Caco-2 (cell line): ENCODE measurements around the gene IRS2. TPM values are rescaled to one million over a fixed set of nuclear protein-coding genes. Genes with fewer than 3 reads are reported as not detected.

Experiments used
- BruUV-seq: library from RNA; stranded (reverse); fragments of 400-500 nt; replicated peaks from 2 replicates; lab custom pipeline; 2021; lab: Mats Ljungman, UMichigan
- CTCF ChIA-PET: fragments of 300-600 bp; sonication (Branson Sonifier 250); formaldehyde crosslinking; loops from one replicate; lab custom pipeline; 2022; ENCODE audit warnings: antibody characterized with exemption; lab: Charles Lee
- POLR2A ChIA-PET: fragments of 300-600 bp; sonication (Branson Sonifier 250); formaldehyde crosslinking; loops from one replicate; lab custom pipeline; 2022; ENCODE audit warnings: antibody characterized with exemption; lab: Charles Lee
- DNase-seq, 2 experiments: peaks; one replicate each; pipeline versions ENCODE4 v3.0.0 to v3.0.0-alpha.2; 2020 to 2022
- H3K27me3 ChIP-seq: replicated peaks from 2 replicates; pipeline ENCODE4 v1.6.0; 2011; ENCODE audit warnings: low read length; ENCODE audit not compliant: control insufficient read depth, insufficient read depth
- H3K36me3 ChIP-seq: 2 replicates; pipeline ENCODE4 v1.5.1; 2011; ENCODE audit warnings: low read length; ENCODE audit not compliant: control insufficient read depth, insufficient read depth
- H3K4me1 ChIP-seq: fragments of 250-450 bp; sonication (Bioruptor Pico); 2 replicates; pipeline ENCODE4 v1.5.1; 2020; ENCODE audit warnings: mild to moderate bottlenecking
- H3K4me3 ChIP-seq: 2 replicates; pipeline ENCODE4 v1.5.1; 2011; ENCODE audit warnings: low read depth, mild to moderate bottlenecking, control low read depth, low read length
- H3K9me3 ChIP-seq: fragments of 250-450 bp; sonication (Bioruptor Pico); 2 replicates; pipeline ENCODE4 v1.5.1; 2020; ENCODE audit warnings: mild to moderate bottlenecking, moderate library complexity
- H3K27ac Mint-ChIP-seq: one replicate; pipeline ENCODE4 v1.8.0; 2022; ENCODE audit warnings: mixed read lengths; ENCODE audit not compliant: unreplicated experiment
- H3K27me3 Mint-ChIP-seq: one replicate; pipeline ENCODE4 v1.8.0; 2022; ENCODE audit warnings: mixed read lengths; ENCODE audit not compliant: insufficient read depth, unreplicated experiment
- H3K36me3 Mint-ChIP-seq: one replicate; pipeline ENCODE4 v1.8.0; 2022; ENCODE audit warnings: mild to moderate bottlenecking, mixed read lengths; ENCODE audit not compliant: insufficient read depth, unreplicated experiment
- H3K4me1 Mint-ChIP-seq: one replicate; pipeline ENCODE4 v1.8.0; 2022; ENCODE audit warnings: low read depth, mixed read lengths; ENCODE audit not compliant: unreplicated experiment
- H3K4me3 Mint-ChIP-seq: one replicate; pipeline ENCODE4 v1.8.0; 2022; ENCODE audit warnings: mild to moderate bottlenecking, moderate library complexity, mixed read lengths; ENCODE audit not compliant: unreplicated experiment
- H3K9me3 Mint-ChIP-seq: one replicate; pipeline ENCODE4 v1.8.0; 2022; ENCODE audit warnings: mixed read lengths; ENCODE audit not compliant: unreplicated experiment
- intact Hi-C: fragments of 100-400 bp; cut with micrococcal nuclease; formaldehyde crosslinking; loops from one replicate; pipeline ENCODE4 v1.10.0; 2022; ENCODE audit not compliant: unreplicated experiment
- total RNA-seq: library from RNA; stranded (reverse); gene quantifications from 2 replicates; pipeline ENCODE4 v1.2.3, GENCODE V29; 2022
- TF ChIP-seq, protein P1 (sequence below), 2 experiments: fragments of 200-600 bp in 1 of 2; IDR thresholded peaks; 1 replicate in 1 of 2; 2 replicates in 1 of 2; pipeline versions ENCODE4 v1.5.1 to v1.8.0; 2011 to 2022; ENCODE audit warnings: antibody characterized with exemption in 1 of 2, control low read depth in 1 of 2, inconsistent platforms in 1 of 2, low read depth in 1 of 2, low read length in 1 of 2, mild to moderate bottlenecking in 1 of 2, moderate library complexity in 1 of 2; ENCODE audit not compliant: insufficient read depth in 1 of 2, severe bottlenecking in 1 of 2, unreplicated experiment in 1 of 2

The IRS2 gene
- total RNA-seq, 1 experiment from 2014 or later = 5.5 TPM

DNA sequence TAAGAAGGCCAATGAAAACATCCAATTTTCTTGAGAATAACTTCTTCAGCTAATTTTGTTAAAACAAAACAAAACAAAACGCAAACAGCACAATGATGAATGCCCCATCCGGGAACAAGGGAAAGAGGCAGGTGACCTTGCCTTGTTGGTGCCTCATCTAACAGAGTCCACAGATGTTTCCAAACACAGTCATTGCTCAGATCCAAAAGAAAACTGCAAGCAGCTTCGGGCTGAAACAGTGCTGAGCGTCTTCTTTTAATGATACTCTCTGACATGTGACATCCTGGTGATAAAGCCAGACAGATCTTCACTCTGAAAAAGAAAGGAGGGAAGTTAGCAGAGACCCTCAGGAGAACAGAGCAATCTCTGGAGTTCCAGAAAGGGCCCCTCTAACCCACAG lies 30.4 kb downstream of the IRS2 start:
- Mint-ChIP-seq H3K36me3 (no peaks in the 10 kb centered on the region), H3K4me3 (no peak overlapping the region), H3K9me3 (no peaks in the 10 kb centered on the region), H3K27me3 (no peaks in the 10 kb centered on the region), H3K4me1 (no peaks in the 10 kb centered on the region), H3K27ac (no peak overlapping the region)
- BruUV-seq = no TSS peak
- Histone ChIP-seq H3K27me3 (no peaks in the 10 kb centered on the region), H3K4me1 (no peaks in the 10 kb centered on the region), H3K9me3 (no peaks in the 10 kb centered on the region), H3K4me3 (no peak overlapping the region), H3K36me3 (no peaks in the 10 kb centered on the region)
- ChIA-PET POLR2A (no interaction called here), CTCF (no interaction called here)
- TF ChIP-seq, protein P1, sequence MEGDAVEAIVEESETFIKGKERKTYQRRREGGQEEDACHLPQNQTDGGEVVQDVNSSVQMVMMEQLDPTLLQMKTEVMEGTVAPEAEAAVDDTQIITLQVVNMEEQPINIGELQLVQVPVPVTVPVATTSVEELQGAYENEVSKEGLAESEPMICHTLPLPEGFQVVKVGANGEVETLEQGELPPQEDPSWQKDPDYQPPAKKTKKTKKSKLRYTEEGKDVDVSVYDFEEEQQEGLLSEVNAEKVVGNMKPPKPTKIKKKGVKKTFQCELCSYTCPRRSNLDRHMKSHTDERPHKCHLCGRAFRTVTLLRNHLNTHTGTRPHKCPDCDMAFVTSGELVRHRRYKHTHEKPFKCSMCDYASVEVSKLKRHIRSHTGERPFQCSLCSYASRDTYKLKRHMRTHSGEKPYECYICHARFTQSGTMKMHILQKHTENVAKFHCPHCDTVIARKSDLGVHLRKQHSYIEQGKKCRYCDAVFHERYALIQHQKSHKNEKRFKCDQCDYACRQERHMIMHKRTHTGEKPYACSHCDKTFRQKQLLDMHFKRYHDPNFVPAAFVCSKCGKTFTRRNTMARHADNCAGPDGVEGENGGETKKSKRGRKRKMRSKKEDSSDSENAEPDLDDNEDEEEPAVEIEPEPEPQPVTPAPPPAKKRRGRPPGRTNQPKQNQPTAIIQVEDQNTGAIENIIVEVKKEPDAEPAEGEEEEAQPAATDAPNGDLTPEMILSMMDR (IDR thresholded peaks at IDR 0.05; ENCODE audit: insufficient read depth in 1 of 2, low read depth in 1 of 2, low read length in 1 of 2, severe bottlenecking in 1 of 2, unreplicated experiment in 1 of 2) = no peak
- DNase-seq = no peak
- intact Hi-C loops = no loop called here

DNA sequence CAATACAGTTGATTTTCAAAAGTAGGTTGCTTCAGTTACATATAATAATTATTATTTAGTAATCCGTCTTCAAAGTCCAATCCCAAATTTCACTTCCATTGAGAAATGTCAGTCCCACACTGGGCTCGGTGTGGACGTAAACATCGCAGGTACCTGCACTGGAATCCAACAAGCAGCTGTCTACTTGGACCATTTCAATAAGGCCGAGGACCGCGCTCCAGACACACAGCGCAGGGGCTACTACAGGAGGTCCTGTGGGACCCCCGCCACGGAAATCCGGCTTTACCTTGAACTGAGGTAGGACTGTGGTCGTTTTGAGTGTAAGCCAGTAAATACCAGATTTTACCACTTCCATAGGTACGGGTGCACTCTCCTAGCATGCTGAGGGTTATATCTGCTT lies 30.8 kb downstream of the IRS2 start:
- CTCF ChIA-PET = no interaction called here
- POLR2A ChIA-PET = no interaction called here
- no peaks in the 10 kb centered on the region for H3K36me3 ChIP-seq

DNA sequence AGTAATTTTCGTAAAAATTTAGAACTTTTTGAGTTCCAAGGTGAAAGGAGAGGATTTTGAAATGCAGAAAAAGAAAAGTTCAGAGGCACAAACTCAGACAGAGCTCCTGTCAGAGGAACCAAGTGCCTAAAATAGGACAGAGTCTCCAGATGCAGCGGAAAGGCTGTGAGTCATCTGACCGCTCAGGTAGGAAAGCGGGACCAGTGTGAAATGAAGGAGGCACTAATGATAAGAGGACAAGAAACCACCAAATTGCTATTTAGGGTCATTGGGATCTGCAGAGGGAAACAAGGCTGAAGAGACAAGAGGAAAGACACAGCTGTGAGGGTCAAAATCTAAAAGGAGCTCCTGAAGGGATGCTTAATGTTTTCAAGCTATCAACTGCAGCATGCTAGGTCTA lies 34.9 kb downstream of the IRS2 start:
- peaks cover 2% of the 10 kb centered on the region for H3K27me3 Mint-ChIP-seq
- no peak overlapping the region for H3K4me3 ChIP-seq
- H3K4me1 Mint-ChIP-seq = no peaks in the 10 kb centered on the region
- TF ChIP-seq, protein P1 (IDR thresholded peaks at IDR 0.05; ENCODE audit: insufficient read depth in 1 of 2, low read depth in 1 of 2, low read length in 1 of 2, severe bottlenecking in 1 of 2, unreplicated experiment in 1 of 2) = no peak
- H3K36me3 Mint-ChIP-seq = no peaks in the 10 kb centered on the region
- ChIA-PET CTCF (no interaction called here), POLR2A (no interaction called here)
- BruUV-seq = no TSS peak
- H3K27me3 ChIP-seq = no peaks in the 10 kb centered on the region
- no peaks in the 10 kb centered on the region for H3K36me3 ChIP-seq
- intact Hi-C loops = no loop called here
- H3K4me1 ChIP-seq = no peaks in the 10 kb centered on the region
- no peaks in the 10 kb centered on the region for H3K9me3 ChIP-seq
- no peak for DNase-seq
- H3K27ac Mint-ChIP-seq = no peak overlapping the region
- H3K9me3 Mint-ChIP-seq = no peaks in the 10 kb centered on the region
- no peak overlapping the region for H3K4me3 Mint-ChIP-seq

More for the DNA sequence above, 30.8 kb downstream of the IRS2 start:
- Mint-ChIP-seq H3K36me3 (no peaks in the 10 kb centered on the region), H3K27me3 (no peaks in the 10 kb centered on the region), H3K27ac (no peak overlapping the region), H3K4me1 (no peaks in the 10 kb centered on the region), H3K9me3 (no peaks in the 10 kb centered on the region), H3K4me3 (no peak overlapping the region)
- Histone ChIP-seq H3K4me3 (no peak overlapping the region), H3K27me3 (no peaks in the 10 kb centered on the region), H3K4me1 (no peaks in the 10 kb centered on the region), H3K9me3 (no peaks in the 10 kb centered on the region)
- BruUV-seq = no TSS peak
- TF ChIP-seq, protein P1 (IDR thresholded peaks at IDR 0.05; ENCODE audit: insufficient read depth in 1 of 2, low read depth in 1 of 2, low read length in 1 of 2, severe bottlenecking in 1 of 2, unreplicated experiment in 1 of 2) = no peak
- DNase-seq = no peak
- intact Hi-C loops = no loop called here
